HCT116 (cell line): Measurements from ENCODE around the gene PREP. TPM values are rescaled to one million over a fixed set of nuclear protein-coding genes. Genes with fewer than 3 reads are reported as not detected.

ENCODE experiments used
- ATAC-seq: fragments of 200-7000 bp; cut with Tn5 transposase; 2 replicates; pipeline ENCODE4 v1.9.1; 2020; ENCODE audit warnings: mild to moderate bottlenecking, moderate library complexity
- BruUV-seq: library from RNA; stranded (reverse); fragments of 400-500 nt; replicated peaks from 2 replicates; lab custom pipeline; 2021; lab: Mats Ljungman, UMichigan
- CTCF ChIA-PET: fragments of 300-600 bp; sonication (Branson Sonifier 250); formaldehyde crosslinking; loops from one replicate; lab custom pipeline; 2021; ENCODE audit warnings: antibody characterized with exemption; lab: Charles Lee
- POLR2A ChIA-PET: fragments of 300-600, 350-600 bp; sonication (Branson Sonifier 250); formaldehyde crosslinking; loops from one replicate; lab custom pipeline; 2021; ENCODE audit warnings: antibody characterized with exemption; lab: Charles Lee
- RAD21 ChIA-PET, 2 experiments: fragments of 300-600 bp; sonication (Branson Sonifier 250); formaldehyde crosslinking; loops; one replicate each; lab custom pipeline; 2023; ENCODE audit warnings: low total read pairs in 2 of 2; ENCODE audit not compliant: uncharacterized antibody in 2 of 2, unreplicated experiment in 2 of 2, low non-redundant PET in 1 of 2; lab: Charles Lee
- DNase-seq: peaks from one replicate; pipeline ENCODE4 v3.0.0-alpha.2; 2010; ENCODE audit warnings: low read depth, low spot score
- H2AFZ ChIP-seq: fragments of 200-600 bp; shearing (Covaris generic), sonication (generic); 2 replicates; pipeline ENCODE4 v1.6.1; 2017; ENCODE audit warnings: low read depth, mixed run types, mixed read lengths, antibody characterized with exemption, low read length; ENCODE audit not compliant: poor library complexity, severe bottlenecking
- H3K27ac ChIP-seq: 2 replicates; pipeline ENCODE4 v1.5.1; 2012; ENCODE audit warnings: low read depth, low read length
- H3K27me3 ChIP-seq: fragments of 200-600 bp; sonication (generic); 2 replicates; pipeline ENCODE4 v1.6.1; 2016; ENCODE audit warnings: mixed run types, low read length, mixed read lengths; ENCODE audit not compliant: insufficient read depth
- H3K36me3 ChIP-seq, 2 experiments: fragments of 200-500 bp in 1 of 2; fragments of 200-600 bp in 1 of 2; sonication (Bioruptor generic) in 1 of 2; sonication (generic) in 1 of 2; 2 replicates each; pipeline versions ENCODE4 v1.5.1 to v1.6.1; 2014 to 2016; ENCODE audit warnings: low read length in 2 of 2, inconsistent platforms in 1 of 2, mixed read lengths in 1 of 2, mixed run types in 1 of 2; ENCODE audit not compliant: insufficient read depth in 2 of 2, control insufficient read depth in 1 of 2
- H3K4me1 ChIP-seq, 2 experiments: fragments of 200-600 bp in 1 of 2; sonication (generic) in 1 of 2; 2 replicates each; pipeline versions ENCODE4 v1.5.1 to v1.6.1; 2012 to 2017; ENCODE audit warnings: low read length in 2 of 2, inconsistent platforms in 1 of 2, mild to moderate bottlenecking in 1 of 2, mixed read lengths in 1 of 2, mixed run types in 1 of 2, moderate library complexity in 1 of 2; ENCODE audit not compliant: insufficient read depth in 2 of 2, control insufficient read depth in 1 of 2
- H3K4me2 ChIP-seq: fragments of 200-600 bp; sonication (generic); 2 replicates; pipeline ENCODE4 v1.6.1; 2017; ENCODE audit warnings: mixed run types, low read length, mixed read lengths
- H3K4me3 ChIP-seq, 2 experiments: fragments of 200-600 bp in 1 of 2; sonication (generic) in 1 of 2; replicated peaks in 1 of 2; 2 replicates each; pipeline ENCODE4 v1.5.1; 2011 to 2016; ENCODE audit warnings: low read length in 2 of 2, control low read depth in 1 of 2, low read depth in 1 of 2, mild to moderate bottlenecking in 1 of 2, mixed read lengths in 1 of 2, mixed run types in 1 of 2
- H3K79me2 ChIP-seq: fragments of 200-600 bp; sonication (generic); 2 replicates; pipeline ENCODE4 v1.6.1; 2017; ENCODE audit warnings: mild to moderate bottlenecking, mixed run types, low read length, moderate library complexity, mixed read lengths; ENCODE audit not compliant: insufficient read depth
- H3K9ac ChIP-seq: fragments of 200-600 bp; sonication (generic); 2 replicates; pipeline ENCODE4 v1.6.1; 2016; ENCODE audit warnings: low read length, mixed read lengths
- H3K9me2 ChIP-seq: fragments of 200-600 bp; sonication (generic), shearing (Covaris generic); 2 replicates; pipeline ENCODE4 v1.6.1; 2017; ENCODE audit warnings: mixed run types, mild to moderate bottlenecking, moderate library complexity; ENCODE audit not compliant: insufficient read depth
- H3K9me3 ChIP-seq, 2 experiments: fragments of 200-500 bp in 1 of 2; fragments of 200-600 bp in 1 of 2; sonication (Bioruptor generic) in 1 of 2; sonication (generic) in 1 of 2; 2 replicates each; pipeline ENCODE4 v1.6.1; 2014 to 2017; ENCODE audit warnings: low read length in 2 of 2, mixed read lengths in 2 of 2, inconsistent platforms in 1 of 2, low read depth in 1 of 2, mild to moderate bottlenecking in 1 of 2, mixed run types in 1 of 2, moderate library complexity in 1 of 2; ENCODE audit not compliant: control insufficient read depth in 1 of 2, insufficient read depth in 1 of 2
- H4K20me1 ChIP-seq: fragments of 200-600 bp; sonication (generic), shearing (Covaris generic); 2 replicates; pipeline ENCODE4 v1.6.1; 2017; ENCODE audit warnings: mixed run types, mild to moderate bottlenecking, moderate library complexity; ENCODE audit not compliant: insufficient read depth
- ATF3 ChIP-seq: IDR thresholded peaks from 2 replicates; pipeline ENCODE4 v1.6.1; 2012
- CBX3 ChIP-seq: IDR thresholded peaks from 2 replicates; pipeline ENCODE4 v1.6.1; 2012; ENCODE audit warnings: low read depth
- CEBPB ChIP-seq: IDR thresholded peaks from 2 replicates; pipeline ENCODE4 v1.6.1; 2012; ENCODE audit warnings: low read depth
- ELF1 ChIP-seq: IDR thresholded peaks from 2 replicates; pipeline ENCODE4 v1.6.1; 2012; ENCODE audit warnings: low read depth, borderline replicate concordance
- EZH2phosphoT487 ChIP-seq: fragments of 200-600 bp; IDR thresholded peaks from 2 replicates; pipeline ENCODE4 v1.6.1; 2018; ENCODE audit warnings: antibody characterized with exemption, borderline replicate concordance
- JUND ChIP-seq: IDR thresholded peaks from 2 replicates; pipeline ENCODE4 v1.6.1; 2012
- POLR2A ChIP-seq: IDR thresholded peaks from 2 replicates; pipeline ENCODE4 v1.7.0; 2011; ENCODE audit warnings: borderline replicate concordance; ENCODE audit not compliant: insufficient read depth, insufficient read length; ENCODE audit errors: extremely low read depth
- POLR2AphosphoS5 ChIP-seq: IDR thresholded peaks from 2 replicates; pipeline ENCODE4 v1.6.1; 2011; ENCODE audit warnings: mild to moderate bottlenecking, low read depth, low read length, moderate library complexity
- RAD21 ChIP-seq: IDR thresholded peaks from 2 replicates; pipeline ENCODE4 v1.6.1; 2012; ENCODE audit warnings: low read depth, mild to moderate bottlenecking
- SIN3A ChIP-seq: IDR thresholded peaks from 2 replicates; pipeline ENCODE4 v1.6.1; 2012; ENCODE audit warnings: low read depth
- SRF ChIP-seq: IDR thresholded peaks from 2 replicates; pipeline ENCODE4 v1.6.1; 2012; ENCODE audit warnings: low read depth
- TCF7L2 ChIP-seq: IDR thresholded peaks from 2 replicates; pipeline ENCODE4 v1.7.0; 2011; ENCODE audit warnings: borderline replicate concordance, inconsistent platforms; ENCODE audit not compliant: insufficient read depth, insufficient read length; ENCODE audit errors: extremely low read depth
- YY1 ChIP-seq: IDR thresholded peaks from 2 replicates; pipeline ENCODE4 v1.6.1; 2011; ENCODE audit warnings: low read length, low read depth, moderate library complexity, mild to moderate bottlenecking; ENCODE audit not compliant: insufficient replicate concordance; ENCODE audit errors: extremely low read depth
- ZFX ChIP-seq: fragments of 450-650 bp; IDR thresholded peaks from 2 replicates; pipeline ENCODE4 v1.6.1; 2017
- ZNF274 ChIP-seq: fragments of 200-500 bp; sonication (Bioruptor generic); IDR thresholded peaks from 2 replicates; pipeline ENCODE4 v1.6.1; 2014; ENCODE audit warnings: mild to moderate bottlenecking, low read depth, low read length, inconsistent platforms
- intact Hi-C: fragments of 100-400 bp; cut with micrococcal nuclease; formaldehyde crosslinking; loops from 2 replicates; pipeline ENCODE4 v1.10.0; 2022
- total RNA-seq: library from RNA; stranded (reverse); gene quantifications from one replicate; pipeline ENCODE4 v1.2.1, GENCODE V29; 2021; ENCODE audit not compliant: unreplicated experiment
- TF ChIP-seq, protein P1 (sequence below), 3 experiments: fragments of 200-600 bp in 1 of 3; sonication (generic) in 1 of 3; IDR thresholded peaks in 2 of 3; conservative IDR thresholded peaks in 1 of 3; 2 replicates each; pipeline ENCODE4 v1.5.1; 2012 to 2017; ENCODE audit warnings: low read depth in 2 of 3, low read length in 2 of 3, antibody characterized with exemption in 1 of 3, borderline replicate concordance in 1 of 3, control low read depth in 1 of 3, mild to moderate bottlenecking in 1 of 3, mixed read lengths in 1 of 3, mixed run types in 1 of 3, moderate library complexity in 1 of 3; ENCODE audit not compliant: insufficient read depth in 1 of 3
- TF ChIP-seq, protein P2 (sequence below): IDR thresholded peaks from 2 replicates; pipeline ENCODE4 v1.6.1; 2012

PREP gene
- total RNA-seq, 1 experiment from 2014 or later = 53.5 TPM

- ATAC-seq (no peak), DNase-seq (no peak)
- Histone ChIP-seq H3K36me3 (peaks cover 7 to 21% of the 10 kb centered on the region in 2 experiments; a peak in 2 of 4 replicates), H4K20me1 (no peaks in the 10 kb centered on the region), H3K27ac (no peak overlapping the region), H3K9ac (no peak overlapping the region), H3K4me3 (no peak overlapping the region), H3K4me2 (no peak overlapping the region), H3K9me3 (no peaks in the 10 kb centered on the region), H3K27me3 (no peaks in the 10 kb centered on the region), H3K4me1 (no peaks in the 10 kb centered on the region), H3K79me2 (peaks cover 2% of the 10 kb centered on the region), H3K9me2 (no peaks in the 10 kb centered on the region), H2AFZ (no peak overlapping the region)
- BruUV-seq = no TSS peak
- ChIA-PET RAD21 (no interaction called here), POLR2A (no interaction called here), CTCF (interaction anchor here (2.4 kb wide), 1 partner anchor 9 kb away, joined by 6 read pairs; no protein-coding TSS in a partner anchor)
- TF ChIP-seq ATF3 = no peak
- no peak for TF ChIP-seq TCF7L2
- intact Hi-C loops = no loop called here
These were observed 30.6 kb downstream of the PREP start for GRCh38 chr6:105372142-105372848.

DNA sequence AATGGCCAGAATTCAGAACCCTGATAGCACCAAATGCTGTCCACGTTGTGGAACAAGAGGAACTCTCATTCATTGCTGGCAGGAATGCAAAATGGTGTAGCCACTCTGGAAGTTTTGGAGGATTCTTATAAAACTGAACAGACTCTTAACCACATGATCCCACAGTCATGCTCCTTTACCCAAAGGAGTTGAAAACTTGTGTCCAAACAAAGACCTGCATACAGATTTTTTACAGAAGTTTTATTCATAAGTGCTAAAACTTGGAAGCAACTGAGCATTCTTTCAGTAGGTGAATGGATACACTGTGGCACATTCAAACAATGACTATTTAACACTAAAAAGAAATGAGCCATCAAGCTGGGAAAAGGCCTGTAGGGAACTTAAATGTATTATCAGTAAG lies 32.5 kb downstream of the PREP start:
- no peak overlapping the region for H3K27ac ChIP-seq
- POLR2A ChIA-PET = no interaction called here
- H3K79me2 ChIP-seq = no peaks in the 10 kb centered on the region
- RAD21 ChIA-PET = no interaction called here
- H2AFZ ChIP-seq = no peak overlapping the region
- no peaks in the 10 kb centered on the region for H4K20me1 ChIP-seq
- intact Hi-C loops = no loop called here
- H3K27me3 ChIP-seq = no peaks in the 10 kb centered on the region
- no peaks in the 10 kb centered on the region for H3K4me1 ChIP-seq
- no peak overlapping the region for H3K4me2 ChIP-seq
- no peak overlapping the region for H3K9ac ChIP-seq
- no peaks in the 10 kb centered on the region for H3K9me3 ChIP-seq
- DNase-seq (no peak), ATAC-seq (no peak)
- no peaks in the 10 kb centered on the region for H3K9me2 ChIP-seq
- CTCF ChIA-PET = no interaction called here
- H3K36me3 ChIP-seq = peaks cover 4 to 21% of the 10 kb centered on the region in 2 experiments; a peak in 2 of 4 replicates
- BruUV-seq = no TSS peak
- H3K4me3 ChIP-seq = no peak overlapping the region
- TF ChIP-seq POLR2A (no peak), JUND (no peak), POLR2AphosphoS5 (no peak), ELF1 (no peak), ATF3 (no peak), CBX3 (no peak), CEBPB (no peak), SRF (no peak), TCF7L2 (no peak), EZH2phosphoT487 (no peak), ZFX (no peak), RAD21 (no peak), SIN3A (no peak), YY1 (no peak), ZNF274 (no peak)
- TF ChIP-seq, protein P1, sequence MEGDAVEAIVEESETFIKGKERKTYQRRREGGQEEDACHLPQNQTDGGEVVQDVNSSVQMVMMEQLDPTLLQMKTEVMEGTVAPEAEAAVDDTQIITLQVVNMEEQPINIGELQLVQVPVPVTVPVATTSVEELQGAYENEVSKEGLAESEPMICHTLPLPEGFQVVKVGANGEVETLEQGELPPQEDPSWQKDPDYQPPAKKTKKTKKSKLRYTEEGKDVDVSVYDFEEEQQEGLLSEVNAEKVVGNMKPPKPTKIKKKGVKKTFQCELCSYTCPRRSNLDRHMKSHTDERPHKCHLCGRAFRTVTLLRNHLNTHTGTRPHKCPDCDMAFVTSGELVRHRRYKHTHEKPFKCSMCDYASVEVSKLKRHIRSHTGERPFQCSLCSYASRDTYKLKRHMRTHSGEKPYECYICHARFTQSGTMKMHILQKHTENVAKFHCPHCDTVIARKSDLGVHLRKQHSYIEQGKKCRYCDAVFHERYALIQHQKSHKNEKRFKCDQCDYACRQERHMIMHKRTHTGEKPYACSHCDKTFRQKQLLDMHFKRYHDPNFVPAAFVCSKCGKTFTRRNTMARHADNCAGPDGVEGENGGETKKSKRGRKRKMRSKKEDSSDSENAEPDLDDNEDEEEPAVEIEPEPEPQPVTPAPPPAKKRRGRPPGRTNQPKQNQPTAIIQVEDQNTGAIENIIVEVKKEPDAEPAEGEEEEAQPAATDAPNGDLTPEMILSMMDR (IDR thresholded peaks at IDR 0.05 in 2 of 3, conservative IDR thresholded peaks at IDR 0.05 in 1 of 3; ENCODE audit: borderline replicate concordance in 1 of 3, insufficient read depth in 1 of 3, low read depth in 2 of 3, low read length in 2 of 3) = no peak
- TF ChIP-seq, protein P2, sequence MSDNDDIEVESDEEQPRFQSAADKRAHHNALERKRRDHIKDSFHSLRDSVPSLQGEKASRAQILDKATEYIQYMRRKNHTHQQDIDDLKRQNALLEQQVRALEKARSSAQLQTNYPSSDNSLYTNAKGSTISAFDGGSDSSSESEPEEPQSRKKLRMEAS = no peak
